ENCODE results near the gene RERE. TPM values are rescaled to one million over a fixed set of nuclear protein-coding genes. Genes with fewer than 3 reads are reported as not detected.

Gene RERE
- total and polyA plus RNA-seq, 12 donors = 46.5 to 163 (median 139) TPM

- no peak for DNase-seq
- no peak for ATAC-seq
- 55 to 64% methylated on average over 10 of the region's 10 CpGs for WGBS, 2 donors
- Histone ChIP-seq H3K4me3 (peak overlapping the region in 1 of 10 donors; percentile 34), H3K36me3 (peaks cover 0 to 42% (median 0%) of the 10 kb centered on the region in 9 donors), H3K27me3 (no peaks in the 10 kb centered on the region), H3K27ac (peak overlapping the region in 8 of 10 donors; percentile 71 to 82 (median 74)), H3K4me1 (peaks cover 16 to 97% (median 93%) of the 10 kb centered on the region in 9 donors), H3K9me3 (no peaks in the 10 kb centered on the region)
- TF ChIP-seq CTCF (IDR thresholded peaks at IDR 0.05) = no peak
- intact Hi-C loops (cut with DNase I) = no loop called here
Observed at GRCh38 chr1:8394456-8395321, 422.8 kb downstream of the RERE start.

- H3K9me3 ChIP-seq = no peaks in the 10 kb centered on the region
- intact Hi-C loops (cut with DNase I) = no loop called here
- no peak for TF ChIP-seq CTCF (IDR thresholded peaks at IDR 0.05)
- 62 to 78% methylated on average over 7 of the region's 7 CpGs for WGBS, 2 donors
- DNase-seq = no peak
- peaks cover 7 to 94% (median 86%) of the 10 kb centered on the region in 9 donors for H3K4me1 ChIP-seq
- H3K36me3 ChIP-seq = peaks cover 0 to 60% (median 11%) of the 10 kb centered on the region in 9 donors
- no peaks in the 10 kb centered on the region for H3K27me3 ChIP-seq
- no peak overlapping the region for H3K4me3 ChIP-seq
- ATAC-seq = peak in 2 of 8 donors; percentile 5 to 25
- peak overlapping the region in 7 of 10 donors; percentile 3 to 38 (median 12) for H3K27ac ChIP-seq
Observed at GRCh38 chr1:8392522-8392921, 424.9 kb downstream of the RERE start.

- no peak overlapping the region for H3K4me3 ChIP-seq
- peaks cover 0 to 93% (median 79%) of the 10 kb centered on the region in 9 donors for H3K4me1 ChIP-seq
- TF ChIP-seq CTCF (IDR thresholded peaks at IDR 0.05) = no peak
- no peak for DNase-seq
- peaks cover 0 to 51% (median 11%) of the 10 kb centered on the region in 9 donors for H3K36me3 ChIP-seq
- H3K9me3 ChIP-seq = no peaks in the 10 kb centered on the region
- 82% methylated on average over 4 of the region's 4 CpGs for WGBS, 2 donors
- peak overlapping the region in 3 of 10 donors; percentile 12 to 32 (median 29) for H3K27ac ChIP-seq
- intact Hi-C loops (cut with DNase I) = no loop called here
- no peaks in the 10 kb centered on the region for H3K27me3 ChIP-seq
- ATAC-seq = no peak
Observed at GRCh38 chr1:8390707-8391106, 426.7 kb downstream of the RERE start.

- H3K4me3 ChIP-seq = no peak overlapping the region
- H3K27ac ChIP-seq = peak overlapping the region in 3 of 10 donors; percentile 12 to 32 (median 29)
- ATAC-seq = peak in 3 of 8 donors; percentile 20 to 36 (median 27)
- H3K36me3 ChIP-seq = peaks cover 0 to 48% (median 11%) of the 10 kb centered on the region in 9 donors
- peaks cover 0 to 93% (median 79%) of the 10 kb centered on the region in 9 donors for H3K4me1 ChIP-seq
- WGBS, 2 donors = 66 to 81% methylated on average over 7 of the region's 7 CpGs
- no peaks in the 10 kb centered on the region for H3K27me3 ChIP-seq
- TF ChIP-seq CTCF (IDR thresholded peaks at IDR 0.05) = no peak
- DNase-seq = no peak
- H3K9me3 ChIP-seq = no peaks in the 10 kb centered on the region
- intact Hi-C loops (cut with DNase I) = no loop called here
Observed at GRCh38 chr1:8389958-8390535, 427.4 kb downstream of the RERE start.
